ENCODE measurements around the gene PRDX5.

DNA sequence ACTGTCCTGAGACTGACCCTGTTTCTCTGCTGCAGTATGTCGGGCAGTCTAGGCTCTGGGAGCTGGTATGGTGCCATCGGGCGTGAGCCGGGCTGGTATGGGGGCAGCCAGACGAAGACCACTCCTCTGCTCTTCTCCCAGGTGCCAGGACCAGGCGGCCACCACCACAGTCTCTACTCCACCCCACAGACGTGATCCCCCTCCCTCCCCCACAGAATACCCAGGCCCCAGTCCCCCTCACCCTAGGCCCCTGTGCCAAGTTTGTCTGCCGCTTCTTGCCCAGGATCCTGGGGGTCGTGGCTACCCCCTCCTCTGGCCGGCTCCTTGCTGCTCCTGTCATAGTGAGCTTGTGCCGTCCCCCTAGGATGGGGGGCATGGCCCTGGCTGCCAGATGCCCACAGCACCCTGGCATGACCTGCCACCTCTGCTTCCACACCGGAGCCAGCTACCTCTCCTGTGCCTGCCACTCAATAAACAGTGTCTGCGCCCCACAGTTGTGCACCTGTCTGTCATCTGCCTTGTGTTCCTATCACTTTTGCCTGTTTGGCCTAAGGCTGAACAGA is 28.8 kb upstream of the PRDX5 start:
- TF ChIP-seq EZH2 (IDR thresholded peaks at IDR 0.05; ENCODE audit: low read depth): no peak
- TF ChIP-seq, protein P1, sequence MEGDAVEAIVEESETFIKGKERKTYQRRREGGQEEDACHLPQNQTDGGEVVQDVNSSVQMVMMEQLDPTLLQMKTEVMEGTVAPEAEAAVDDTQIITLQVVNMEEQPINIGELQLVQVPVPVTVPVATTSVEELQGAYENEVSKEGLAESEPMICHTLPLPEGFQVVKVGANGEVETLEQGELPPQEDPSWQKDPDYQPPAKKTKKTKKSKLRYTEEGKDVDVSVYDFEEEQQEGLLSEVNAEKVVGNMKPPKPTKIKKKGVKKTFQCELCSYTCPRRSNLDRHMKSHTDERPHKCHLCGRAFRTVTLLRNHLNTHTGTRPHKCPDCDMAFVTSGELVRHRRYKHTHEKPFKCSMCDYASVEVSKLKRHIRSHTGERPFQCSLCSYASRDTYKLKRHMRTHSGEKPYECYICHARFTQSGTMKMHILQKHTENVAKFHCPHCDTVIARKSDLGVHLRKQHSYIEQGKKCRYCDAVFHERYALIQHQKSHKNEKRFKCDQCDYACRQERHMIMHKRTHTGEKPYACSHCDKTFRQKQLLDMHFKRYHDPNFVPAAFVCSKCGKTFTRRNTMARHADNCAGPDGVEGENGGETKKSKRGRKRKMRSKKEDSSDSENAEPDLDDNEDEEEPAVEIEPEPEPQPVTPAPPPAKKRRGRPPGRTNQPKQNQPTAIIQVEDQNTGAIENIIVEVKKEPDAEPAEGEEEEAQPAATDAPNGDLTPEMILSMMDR (conservative IDR thresholded peaks at IDR 0.05): no peak

Measured in PC-9 (cell line).